ENCODE results near the gene ADAM10.

DNA sequence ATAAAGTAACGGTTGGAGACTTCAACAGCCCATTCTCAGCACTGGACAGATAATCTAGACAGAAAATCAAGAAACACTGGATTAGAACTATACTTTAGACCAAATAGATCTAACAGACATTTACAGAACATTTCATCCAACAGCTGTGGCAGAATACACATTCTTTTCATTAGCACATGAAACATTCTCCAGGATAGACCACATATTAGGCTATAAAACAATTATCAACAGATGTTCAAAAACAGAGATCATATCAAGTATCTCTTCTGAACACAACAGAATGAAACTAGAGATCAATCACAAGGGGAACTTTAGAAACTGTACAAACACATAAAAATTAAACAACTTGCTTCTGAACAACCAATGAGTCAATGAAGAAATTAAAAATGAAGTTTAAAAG is 133.3 kb downstream of the ADAM10 start:
- TF ChIP-seq, protein P1, sequence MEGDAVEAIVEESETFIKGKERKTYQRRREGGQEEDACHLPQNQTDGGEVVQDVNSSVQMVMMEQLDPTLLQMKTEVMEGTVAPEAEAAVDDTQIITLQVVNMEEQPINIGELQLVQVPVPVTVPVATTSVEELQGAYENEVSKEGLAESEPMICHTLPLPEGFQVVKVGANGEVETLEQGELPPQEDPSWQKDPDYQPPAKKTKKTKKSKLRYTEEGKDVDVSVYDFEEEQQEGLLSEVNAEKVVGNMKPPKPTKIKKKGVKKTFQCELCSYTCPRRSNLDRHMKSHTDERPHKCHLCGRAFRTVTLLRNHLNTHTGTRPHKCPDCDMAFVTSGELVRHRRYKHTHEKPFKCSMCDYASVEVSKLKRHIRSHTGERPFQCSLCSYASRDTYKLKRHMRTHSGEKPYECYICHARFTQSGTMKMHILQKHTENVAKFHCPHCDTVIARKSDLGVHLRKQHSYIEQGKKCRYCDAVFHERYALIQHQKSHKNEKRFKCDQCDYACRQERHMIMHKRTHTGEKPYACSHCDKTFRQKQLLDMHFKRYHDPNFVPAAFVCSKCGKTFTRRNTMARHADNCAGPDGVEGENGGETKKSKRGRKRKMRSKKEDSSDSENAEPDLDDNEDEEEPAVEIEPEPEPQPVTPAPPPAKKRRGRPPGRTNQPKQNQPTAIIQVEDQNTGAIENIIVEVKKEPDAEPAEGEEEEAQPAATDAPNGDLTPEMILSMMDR (IDR thresholded peaks at IDR 0.05; ENCODE audit: control extremely low read depth in 1 of 3, insufficient read depth in 1 of 3, low read depth in 1 of 3, low read length in 3 of 3) = no peak
- no peak for TF ChIP-seq EZH2 (IDR thresholded peaks at IDR 0.05; ENCODE audit: low read depth, low read length, severe bottlenecking)
- TF ChIP-seq NRF1 (IDR thresholded peaks at IDR 0.05; ENCODE audit: low read depth, low read length) = no peak
- no peak for TF ChIP-seq NANOG (IDR thresholded peaks at IDR 0.05; ENCODE audit: insufficient read depth, low read depth, low read length, poor library complexity, severe bottlenecking)
- TF ChIP-seq POLR2A (IDR thresholded peaks at IDR 0.05; ENCODE audit: control extremely low read depth in 1 of 2, low read depth in 2 of 2, low read length in 2 of 2) = no peak
- no peak for TF ChIP-seq TEAD4 (IDR thresholded peaks at IDR 0.05; ENCODE audit: low read depth, low read length)
- TF ChIP-seq ZNF274 (IDR thresholded peaks at IDR 0.05; ENCODE audit: borderline replicate concordance, extremely low read depth, low read length) = no peak
- no peak for TF ChIP-seq SIN3A (conservative IDR thresholded peaks at IDR 0.05 in 1 of 2, IDR thresholded peaks at IDR 0.05 in 1 of 2; ENCODE audit: low read depth in 1 of 2, low read length in 2 of 2)
- no peak for TF ChIP-seq POLR2AphosphoS5 (IDR thresholded peaks at IDR 0.05; ENCODE audit: low read depth, low read length)
- no peak for TF ChIP-seq TAF1 (IDR thresholded peaks at IDR 0.05; ENCODE audit: low read depth, low read length)
- TF ChIP-seq KDM1A (IDR thresholded peaks at IDR 0.05; ENCODE audit: borderline replicate concordance, low read length) = no peak
- TF ChIP-seq SP1 (IDR thresholded peaks at IDR 0.05; ENCODE audit: low read depth, low read length) = no peak
- TF ChIP-seq RFX5 (IDR thresholded peaks at IDR 0.05; ENCODE audit: borderline replicate concordance, low read depth, low read length) = no peak
- no peak for TF ChIP-seq HDAC2 (IDR thresholded peaks at IDR 0.05; ENCODE audit: borderline replicate concordance in 1 of 2, low read depth in 2 of 2, low read length in 2 of 2)

Data from H1 (cell line).